HCT116 (cell line): ENCODE results near the gene TMEM132C.

Experiments used
- CEBPB ChIP-seq: IDR thresholded peaks from 2 replicates; pipeline ENCODE4 v1.6.1; 2012; ENCODE audit warnings: low read depth
- ELF1 ChIP-seq: IDR thresholded peaks from 2 replicates; pipeline ENCODE4 v1.6.1; 2012; ENCODE audit warnings: low read depth, borderline replicate concordance
- EZH2 ChIP-seq: fragments of 200-600 bp; sonication (generic); IDR thresholded peaks from 2 replicates; pipeline ENCODE4 v1.6.1; 2017; ENCODE audit warnings: antibody characterized with exemption, mixed run types
- JUND ChIP-seq: IDR thresholded peaks from 2 replicates; pipeline ENCODE4 v1.6.1; 2012
- MAX ChIP-seq: IDR thresholded peaks from 2 replicates; pipeline ENCODE4 v1.6.1; 2012
- POLR2A ChIP-seq: IDR thresholded peaks from 2 replicates; pipeline ENCODE4 v1.7.0; 2011; ENCODE audit warnings: borderline replicate concordance; ENCODE audit not compliant: insufficient read depth, insufficient read length; ENCODE audit errors: extremely low read depth
- POLR2AphosphoS5 ChIP-seq: IDR thresholded peaks from 2 replicates; pipeline ENCODE4 v1.6.1; 2011; ENCODE audit warnings: mild to moderate bottlenecking, low read depth, low read length, moderate library complexity
- RAD21 ChIP-seq: IDR thresholded peaks from 2 replicates; pipeline ENCODE4 v1.6.1; 2012; ENCODE audit warnings: low read depth, mild to moderate bottlenecking
- REST ChIP-seq: IDR thresholded peaks from 2 replicates; pipeline ENCODE4 v1.6.1; 2012; ENCODE audit warnings: low read depth
- SRF ChIP-seq: IDR thresholded peaks from 2 replicates; pipeline ENCODE4 v1.6.1; 2012; ENCODE audit warnings: low read depth
- YY1 ChIP-seq: IDR thresholded peaks from 2 replicates; pipeline ENCODE4 v1.6.1; 2011; ENCODE audit warnings: low read length, low read depth, moderate library complexity, mild to moderate bottlenecking; ENCODE audit not compliant: insufficient replicate concordance; ENCODE audit errors: extremely low read depth
- ZNF274 ChIP-seq: fragments of 200-500 bp; sonication (Bioruptor generic); IDR thresholded peaks from 2 replicates; pipeline ENCODE4 v1.6.1; 2014; ENCODE audit warnings: mild to moderate bottlenecking, low read depth, low read length, inconsistent platforms
- TF ChIP-seq, protein P1 (sequence below), 3 experiments: fragments of 200-600 bp in 1 of 3; sonication (generic) in 1 of 3; IDR thresholded peaks in 2 of 3; conservative IDR thresholded peaks in 1 of 3; 2 replicates each; pipeline ENCODE4 v1.5.1; 2012 to 2017; ENCODE audit warnings: low read depth in 2 of 3, low read length in 2 of 3, antibody characterized with exemption in 1 of 3, borderline replicate concordance in 1 of 3, control low read depth in 1 of 3, mild to moderate bottlenecking in 1 of 3, mixed read lengths in 1 of 3, mixed run types in 1 of 3, moderate library complexity in 1 of 3; ENCODE audit not compliant: insufficient read depth in 1 of 3

GRCh38 chr12:128267131-128267622 lies at the start of gene TMEM132C:
- TF ChIP-seq YY1 (no peak), JUND (no peak), EZH2 (no peak), POLR2A (no peak), ELF1 (no peak), MAX (no peak), POLR2AphosphoS5 (no peak), REST (no peak), ZNF274 (no peak), RAD21 (no peak), SRF (no peak), CEBPB (no peak)
- TF ChIP-seq, protein P1, sequence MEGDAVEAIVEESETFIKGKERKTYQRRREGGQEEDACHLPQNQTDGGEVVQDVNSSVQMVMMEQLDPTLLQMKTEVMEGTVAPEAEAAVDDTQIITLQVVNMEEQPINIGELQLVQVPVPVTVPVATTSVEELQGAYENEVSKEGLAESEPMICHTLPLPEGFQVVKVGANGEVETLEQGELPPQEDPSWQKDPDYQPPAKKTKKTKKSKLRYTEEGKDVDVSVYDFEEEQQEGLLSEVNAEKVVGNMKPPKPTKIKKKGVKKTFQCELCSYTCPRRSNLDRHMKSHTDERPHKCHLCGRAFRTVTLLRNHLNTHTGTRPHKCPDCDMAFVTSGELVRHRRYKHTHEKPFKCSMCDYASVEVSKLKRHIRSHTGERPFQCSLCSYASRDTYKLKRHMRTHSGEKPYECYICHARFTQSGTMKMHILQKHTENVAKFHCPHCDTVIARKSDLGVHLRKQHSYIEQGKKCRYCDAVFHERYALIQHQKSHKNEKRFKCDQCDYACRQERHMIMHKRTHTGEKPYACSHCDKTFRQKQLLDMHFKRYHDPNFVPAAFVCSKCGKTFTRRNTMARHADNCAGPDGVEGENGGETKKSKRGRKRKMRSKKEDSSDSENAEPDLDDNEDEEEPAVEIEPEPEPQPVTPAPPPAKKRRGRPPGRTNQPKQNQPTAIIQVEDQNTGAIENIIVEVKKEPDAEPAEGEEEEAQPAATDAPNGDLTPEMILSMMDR (IDR thresholded peaks at IDR 0.05 in 2 of 3, conservative IDR thresholded peaks at IDR 0.05 in 1 of 3; ENCODE audit: borderline replicate concordance in 1 of 3, insufficient read depth in 1 of 3, low read depth in 2 of 3, low read length in 2 of 3): no peak
